H9 (cell line): ENCODE data around the gene STX7. TPM values are rescaled to one million over a fixed set of nuclear protein-coding genes. Genes with fewer than 3 reads are reported as not detected.

Experiments
- DNase-seq: peaks from one replicate; pipeline ENCODE4 v3.0.0-alpha.2; 2017
- H2AFZ ChIP-seq: one replicate; pipeline ENCODE4 v1.6.1; 2013; ENCODE audit warnings: mild to moderate bottlenecking, low read length, control low read depth, moderate library complexity
- H2AK5ac ChIP-seq: 2 replicates; pipeline ENCODE4 v1.6.1; 2013; ENCODE audit warnings: low read length, control low read depth, mixed read lengths; ENCODE audit not compliant: insufficient read length
- H2BK120ac ChIP-seq: one replicate; pipeline ENCODE4 v1.6.1; 2013; ENCODE audit warnings: low read depth, mild to moderate bottlenecking, low read length, control low read depth, inconsistent platforms; ENCODE audit not compliant: poor library complexity, severe bottlenecking
- H2BK12ac ChIP-seq: 2 replicates; pipeline ENCODE4 v1.6.1; 2013; ENCODE audit warnings: low read length, control low read depth, mixed read lengths, low read depth; ENCODE audit not compliant: insufficient read length
- H2BK15ac ChIP-seq: 2 replicates; pipeline ENCODE4 v1.6.1; 2013; ENCODE audit warnings: low read depth, low read length, control low read depth
- H2BK20ac ChIP-seq: one replicate; pipeline ENCODE4 v1.6.1; 2013; ENCODE audit warnings: low read depth, mild to moderate bottlenecking, low read length, control low read depth, inconsistent platforms; ENCODE audit not compliant: poor library complexity, severe bottlenecking
- H2BK5ac ChIP-seq: 2 replicates; pipeline ENCODE4 v1.6.1; 2013; ENCODE audit warnings: low read length, control low read depth, mixed read lengths; ENCODE audit not compliant: insufficient read length
- H3K14ac ChIP-seq: 2 replicates; pipeline ENCODE4 v1.6.1; 2013; ENCODE audit warnings: low read length, control low read depth; ENCODE audit not compliant: insufficient read depth
- H3K18ac ChIP-seq: 2 replicates; pipeline ENCODE4 v1.6.1; 2013; ENCODE audit warnings: low read depth, mild to moderate bottlenecking, mixed read lengths, low read length, control low read depth; ENCODE audit not compliant: insufficient read length
- H3K23ac ChIP-seq: 2 replicates; pipeline ENCODE4 v1.6.1; 2013; ENCODE audit warnings: low read length, control low read depth, mixed read lengths, low read depth; ENCODE audit not compliant: insufficient read length
- H3K23me2 ChIP-seq: 2 replicates; pipeline ENCODE4 v1.6.1; 2013; ENCODE audit warnings: low read depth, mild to moderate bottlenecking, mixed read lengths, low read length, control low read depth; ENCODE audit not compliant: insufficient read length, poor library complexity, severe bottlenecking
- H3K27ac ChIP-seq: 2 replicates; pipeline ENCODE4 v1.5.1; 2013; ENCODE audit warnings: low read length, control low read depth, mixed read lengths, low read depth; ENCODE audit not compliant: insufficient read length
- H3K27me3 ChIP-seq: 2 replicates; pipeline ENCODE4 v1.6.1; 2013; ENCODE audit warnings: low read length, control low read depth, inconsistent platforms; ENCODE audit not compliant: insufficient read depth
- H3K4ac ChIP-seq: 2 replicates; pipeline ENCODE4 v1.6.1; 2013; ENCODE audit warnings: low read depth, mild to moderate bottlenecking, control low read depth, inconsistent platforms, low read length, moderate library complexity
- H3K4me1 ChIP-seq: 2 replicates; pipeline ENCODE4 v1.6.1; 2013; ENCODE audit warnings: low read length, control low read depth, inconsistent platforms; ENCODE audit not compliant: insufficient read depth
- H3K4me2 ChIP-seq: 2 replicates; pipeline ENCODE4 v1.6.1; 2013; ENCODE audit warnings: low read length, control low read depth, mixed read lengths; ENCODE audit not compliant: insufficient read length, insufficient read depth
- H3K56ac ChIP-seq: 2 replicates; pipeline ENCODE4 v1.6.1; 2013; ENCODE audit warnings: low read depth, mild to moderate bottlenecking, mixed read lengths, low read length, control low read depth; ENCODE audit not compliant: insufficient read length
- H3K79me1 ChIP-seq: 2 replicates; pipeline ENCODE4 v1.6.1; 2013; ENCODE audit warnings: low read depth, mild to moderate bottlenecking, moderate library complexity, low read length, control low read depth, inconsistent platforms; ENCODE audit not compliant: insufficient read depth, poor library complexity, severe bottlenecking
- H3K79me2 ChIP-seq: 2 replicates; pipeline ENCODE4 v1.6.1; 2013; ENCODE audit warnings: low read length, control low read depth, inconsistent platforms; ENCODE audit not compliant: insufficient read depth
- H3K9ac ChIP-seq: 2 replicates; pipeline ENCODE4 v1.6.1; 2013; ENCODE audit warnings: low read length, control low read depth, mixed read lengths; ENCODE audit not compliant: insufficient read length; ENCODE audit errors: extremely low read depth
- H3K9me3 ChIP-seq: one replicate; pipeline ENCODE4 v1.6.1; 2013; ENCODE audit warnings: low read depth, low read length, inconsistent platforms; ENCODE audit not compliant: control insufficient read depth
- H3T11ph ChIP-seq: one replicate; pipeline ENCODE4 v1.6.1; 2013; ENCODE audit warnings: mild to moderate bottlenecking, low read length, control low read depth, inconsistent platforms
- H4K20me1 ChIP-seq: one replicate; pipeline ENCODE4 v1.6.1; 2013; ENCODE audit not compliant: control insufficient read depth, insufficient read length, insufficient read depth
- H4K5ac ChIP-seq: 2 replicates; pipeline ENCODE4 v1.6.1; 2013; ENCODE audit warnings: low read depth, mild to moderate bottlenecking, mixed read lengths, low read length, control low read depth; ENCODE audit not compliant: insufficient read length
- H4K8ac ChIP-seq: replicated peaks from 2 replicates; pipeline ENCODE4 v1.6.1; 2013; ENCODE audit warnings: low read length, control low read depth, mixed read lengths, low read depth; ENCODE audit not compliant: insufficient read length
- H4K91ac ChIP-seq: 2 replicates; pipeline ENCODE4 v1.6.1; 2013; ENCODE audit warnings: low read depth, mild to moderate bottlenecking, moderate library complexity, mixed read lengths, low read length, control low read depth; ENCODE audit not compliant: insufficient read length
- H3K27ac Mint-ChIP-seq, 3 experiments: 2 replicates in 2 of 3; 3 replicates in 1 of 3; pipeline ENCODE4 v1.8.0; 2020 to 2021; ENCODE audit warnings: mixed read lengths in 3 of 3, mild to moderate bottlenecking in 1 of 3, moderate library complexity in 1 of 3
- H3K27me3 Mint-ChIP-seq: 2 replicates; pipeline ENCODE4 v1.8.0; 2021; ENCODE audit warnings: low read depth, mild to moderate bottlenecking, moderate library complexity, mixed read lengths
- H3K36me3 Mint-ChIP-seq, 3 experiments: 2 replicates in 2 of 3; 3 replicates in 1 of 3; pipeline ENCODE4 v1.8.0; 2020 to 2021; ENCODE audit warnings: low read depth in 3 of 3, mixed read lengths in 3 of 3; ENCODE audit not compliant: insufficient read depth in 1 of 3
- H3K4me1 Mint-ChIP-seq, 2 experiments: 2 replicates each; pipeline ENCODE4 v1.8.0; 2020; ENCODE audit warnings: mixed read lengths in 2 of 2
- H3K4me3 Mint-ChIP-seq, 2 experiments: 2 replicates in 1 of 2; 3 replicates in 1 of 2; pipeline ENCODE4 v1.8.0; 2020 to 2021; ENCODE audit warnings: mild to moderate bottlenecking in 2 of 2, mixed read lengths in 2 of 2, moderate library complexity in 1 of 2
- H3K9me3 Mint-ChIP-seq, 2 experiments: 2 replicates in 1 of 2; 3 replicates in 1 of 2; pipeline ENCODE4 v1.8.0; 2020; ENCODE audit warnings: mild to moderate bottlenecking in 2 of 2, mixed read lengths in 2 of 2, moderate library complexity in 1 of 2
- WGBS: extraction: QIAGEN DNeasy Blood & Tissue Kit; methylation state at CpG from one replicate; pipeline ENCODE4 v1.1.7; 2013; ENCODE audit warnings: missing lambda C conversion rate, low lambda C conversion rate, mixed read lengths; ENCODE audit not compliant: insufficient read length; ENCODE audit errors: extremely low coverage; 5-methylcytosine and 5-hydroxymethylcytosine counted together
- total RNA-seq: library from RNA; stranded (reverse); gene quantifications from 2 replicates; pipeline ENCODE4 v1.2.1, GENCODE V29; 2021
- TF ChIP-seq, protein P1 (sequence below): fragments of 200-600 bp; sonication (generic); conservative IDR thresholded peaks from 3 replicates; pipeline ENCODE4 v1.8.0; 2021; ENCODE audit warnings: antibody characterized with exemption, mild to moderate bottlenecking

Gene STX7
- total RNA-seq, 1 experiment from 2014 or later = 30.0 TPM

DNA sequence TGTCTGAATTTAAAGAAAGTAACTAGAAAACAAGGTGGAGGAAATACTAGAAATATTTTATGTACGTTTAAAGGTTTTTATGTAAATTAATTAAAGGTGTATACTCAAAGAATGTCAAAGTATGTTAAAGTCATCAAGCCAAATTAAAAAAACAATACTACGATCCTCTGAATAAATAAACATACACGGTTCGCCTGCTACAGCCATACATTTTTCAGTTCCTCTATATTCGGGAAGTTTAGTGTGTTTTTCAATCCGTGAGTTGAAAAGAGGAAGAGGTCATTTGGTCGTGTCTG, 626 bp downstream of the STX7 start:
- Histone ChIP-seq H2BK5ac (no peak overlapping the region), H3K18ac (no peak overlapping the region), H3K27me3 (no peaks in the 10 kb centered on the region), H2AK5ac (no peak overlapping the region), H3K4me1 (no peaks in the 10 kb centered on the region; the same call in 1 of the 2 replicates), H3K79me1 (peaks cover 3% of the 10 kb centered on the region), H3T11ph (no peak overlapping the region), H3K56ac (no peak overlapping the region), H4K8ac (no peak overlapping the region), H3K27ac (no peak overlapping the region), H4K20me1 (no peaks in the 10 kb centered on the region), H3K4ac (no peak overlapping the region), H4K5ac (no peak overlapping the region), H2AFZ (no peak overlapping the region), H3K79me2 (peaks cover 4% of the 10 kb centered on the region; the same call in 1 of the 2 replicates), H3K9ac (no peak overlapping the region), H2BK20ac (no peak overlapping the region), H3K14ac (no peak overlapping the region), H2BK15ac (no peak overlapping the region), H4K91ac (no peak overlapping the region), H3K23me2 (no peaks in the 10 kb centered on the region), H3K4me2 (peak overlapping the region; percentile 78), H2BK12ac (no peak overlapping the region), H3K23ac (no peak overlapping the region), H3K9me3 (no peaks in the 10 kb centered on the region), H2BK120ac (no peak overlapping the region)
- no peak for DNase-seq
- Mint-ChIP-seq H3K27me3 (peaks cover 13% of the 10 kb centered on the region), H3K4me3 (peak overlapping the region; percentile 91 to 92), H3K9me3 (no peaks in the 10 kb centered on the region), H3K27ac (no peak overlapping the region), H3K4me1 (peaks cover 16% of the 10 kb centered on the region in 2 experiments), H3K36me3 (peaks cover 0 to 9% (median 8%) of the 10 kb centered on the region in 3 experiments; a peak in 3 of 7 replicates)
- TF ChIP-seq, protein P1, sequence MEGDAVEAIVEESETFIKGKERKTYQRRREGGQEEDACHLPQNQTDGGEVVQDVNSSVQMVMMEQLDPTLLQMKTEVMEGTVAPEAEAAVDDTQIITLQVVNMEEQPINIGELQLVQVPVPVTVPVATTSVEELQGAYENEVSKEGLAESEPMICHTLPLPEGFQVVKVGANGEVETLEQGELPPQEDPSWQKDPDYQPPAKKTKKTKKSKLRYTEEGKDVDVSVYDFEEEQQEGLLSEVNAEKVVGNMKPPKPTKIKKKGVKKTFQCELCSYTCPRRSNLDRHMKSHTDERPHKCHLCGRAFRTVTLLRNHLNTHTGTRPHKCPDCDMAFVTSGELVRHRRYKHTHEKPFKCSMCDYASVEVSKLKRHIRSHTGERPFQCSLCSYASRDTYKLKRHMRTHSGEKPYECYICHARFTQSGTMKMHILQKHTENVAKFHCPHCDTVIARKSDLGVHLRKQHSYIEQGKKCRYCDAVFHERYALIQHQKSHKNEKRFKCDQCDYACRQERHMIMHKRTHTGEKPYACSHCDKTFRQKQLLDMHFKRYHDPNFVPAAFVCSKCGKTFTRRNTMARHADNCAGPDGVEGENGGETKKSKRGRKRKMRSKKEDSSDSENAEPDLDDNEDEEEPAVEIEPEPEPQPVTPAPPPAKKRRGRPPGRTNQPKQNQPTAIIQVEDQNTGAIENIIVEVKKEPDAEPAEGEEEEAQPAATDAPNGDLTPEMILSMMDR = no peak
- WGBS = no CpG with 5 or more reads among the region's 7 CpGs
